Neuronal stem cell (in vitro differentiated cells): ENCODE measurements around the gene FADS1.
A peak's percentile ranks its signal among the peaks of the same experiment; 100 is the strongest.

ENCODE experiments used
- DNase-seq: peaks from one replicate; pipeline ENCODE4 v3.0.0-alpha.2; 2013; ENCODE audit warnings: low spot score
- H2AFZ ChIP-seq: one replicate; pipeline ENCODE4 v1.6.1; 2013; ENCODE audit warnings: mild to moderate bottlenecking, low read length, inconsistent platforms
- H2AK5ac ChIP-seq: 2 replicates; pipeline ENCODE4 v1.6.1; 2013; ENCODE audit warnings: low read depth, mild to moderate bottlenecking, inconsistent platforms, low read length, moderate library complexity, mixed read lengths
- H2BK120ac ChIP-seq: 2 replicates; pipeline ENCODE4 v1.6.1; 2013; ENCODE audit warnings: low read depth, mild to moderate bottlenecking, inconsistent platforms, low read length, moderate library complexity, mixed read lengths
- H2BK12ac ChIP-seq: one replicate; pipeline ENCODE4 v1.6.1; 2013; ENCODE audit warnings: low read length, inconsistent platforms
- H2BK15ac ChIP-seq: 2 replicates; pipeline ENCODE4 v1.6.1; 2013; ENCODE audit warnings: mild to moderate bottlenecking, low read length, inconsistent platforms, mixed read lengths
- H2BK5ac ChIP-seq: one replicate; pipeline ENCODE4 v1.6.1; 2013; ENCODE audit warnings: inconsistent platforms, mild to moderate bottlenecking, low read length, moderate library complexity
- H3K14ac ChIP-seq: one replicate; pipeline ENCODE4 v1.6.1; 2013; ENCODE audit warnings: low read length, inconsistent platforms
- H3K18ac ChIP-seq: 2 replicates; pipeline ENCODE4 v1.6.1; 2013; ENCODE audit warnings: low read length, inconsistent platforms
- H3K23ac ChIP-seq: 2 replicates; pipeline ENCODE4 v1.6.1; 2013; ENCODE audit warnings: low read depth, mild to moderate bottlenecking, mixed read lengths, low read length, inconsistent platforms; ENCODE audit not compliant: poor library complexity
- H3K27ac ChIP-seq: replicated peaks from 3 replicates; pipeline ENCODE4 v1.5.1; 2013; ENCODE audit warnings: low read length, inconsistent platforms
- H3K27me3 ChIP-seq, 3 experiments: 2 replicates each; pipeline ENCODE4 v1.6.1; 2013; ENCODE audit warnings: low read length in 3 of 3, mild to moderate bottlenecking in 2 of 3, inconsistent platforms in 1 of 3, low read depth in 1 of 3, mixed read lengths in 1 of 3, moderate library complexity in 1 of 3; ENCODE audit not compliant: control insufficient read depth in 3 of 3, insufficient read depth in 3 of 3
- H3K36me3 ChIP-seq, 2 donors: replicated peaks in 1 of 2; 2 replicates each; pipeline ENCODE4 v1.6.1; 2013; ENCODE audit warnings: low read length in 2 of 2; ENCODE audit not compliant: control insufficient read depth in 2 of 2, insufficient read depth in 2 of 2
- H3K4ac ChIP-seq: 2 replicates; pipeline ENCODE4 v1.6.1; 2013; ENCODE audit warnings: inconsistent platforms, mild to moderate bottlenecking, low read length, moderate library complexity
- H3K4me1 ChIP-seq, 2 donors: 1 replicate in 1 of 2; 2 replicates in 1 of 2; pipeline ENCODE4 v1.6.1; 2013; ENCODE audit warnings: low read length in 2 of 2, low read depth in 1 of 2; ENCODE audit not compliant: control insufficient read depth in 2 of 2, insufficient read depth in 1 of 2
- H3K4me2 ChIP-seq: one replicate; pipeline ENCODE4 v1.6.1; 2013; ENCODE audit warnings: mild to moderate bottlenecking, low read length, inconsistent platforms; ENCODE audit not compliant: insufficient read depth, poor library complexity, severe bottlenecking
- H3K4me3 ChIP-seq, 2 donors: 2 replicates each; pipeline ENCODE4 v1.5.1; 2013; ENCODE audit warnings: low read length in 2 of 2, mild to moderate bottlenecking in 2 of 2, inconsistent platforms in 1 of 2, moderate library complexity in 1 of 2
- H3K79me1 ChIP-seq: one replicate; pipeline ENCODE4 v1.6.1; 2013; ENCODE audit warnings: low read depth, mild to moderate bottlenecking, inconsistent platforms, low read length, moderate library complexity
- H3K9ac ChIP-seq: one replicate; pipeline ENCODE4 v1.6.1; 2013; ENCODE audit warnings: mild to moderate bottlenecking, low read depth, low read length, inconsistent platforms; ENCODE audit not compliant: poor library complexity
- H3K9me3 ChIP-seq, 2 donors: replicated peaks in 1 of 2; 2 replicates each; pipeline versions ENCODE3 to v1.6.1; 2013; ENCODE audit warnings: low read length in 2 of 2, mild to moderate bottlenecking in 2 of 2, inconsistent platforms in 1 of 2, low read depth in 1 of 2, mixed read lengths in 1 of 2, moderate library complexity in 1 of 2; ENCODE audit not compliant: control insufficient read depth in 2 of 2, insufficient read depth in 1 of 2
- H4K8ac ChIP-seq: one replicate; pipeline ENCODE4 v1.6.1; 2013; ENCODE audit warnings: low read depth, mild to moderate bottlenecking, inconsistent platforms, low read length, moderate library complexity
- H4K91ac ChIP-seq: one replicate; pipeline ENCODE4 v1.6.1; 2013; ENCODE audit warnings: low read length, low read depth, mild to moderate bottlenecking, inconsistent platforms; ENCODE audit not compliant: poor library complexity
- WGBS, 2 donors: extraction: QIAGEN DNeasy Blood & Tissue Kit; methylation state at CpG; one replicate each; pipeline ENCODE4 v1.1.7; 2013; ENCODE audit warnings: missing lambda C conversion rate in 2 of 2, mixed read lengths in 1 of 2; ENCODE audit not compliant: insufficient read length in 2 of 2, insufficient replicate concordance in 1 of 2; ENCODE audit errors: extremely low coverage in 2 of 2; 5-methylcytosine and 5-hydroxymethylcytosine counted together

Gene FADS1

GRCh38 chr11:61800331-61801281 lies 16.2 kb downstream of the FADS1 start:
- Histone ChIP-seq H3K14ac (no peak overlapping the region), H2BK12ac (no peak overlapping the region), H3K4me2 (no peak overlapping the region), H4K8ac (no peak overlapping the region), H2BK5ac (no peak overlapping the region), H2BK120ac (no peak overlapping the region), H4K91ac (no peak overlapping the region), H3K4ac (no peak overlapping the region), H2AFZ (no peak overlapping the region), H3K36me3 (peaks cover 56 to 100% of the 10 kb centered on the region in 2 donors), H3K79me1 (peaks cover 2% of the 10 kb centered on the region), H2BK15ac (no peak overlapping the region), H2AK5ac (no peak overlapping the region), H3K18ac (no peak overlapping the region), H3K27ac (no peak overlapping the region), H3K23ac (no peak overlapping the region), H3K4me3 (no peak overlapping the region), H3K4me1 (peaks cover 0 to 2% of the 10 kb centered on the region in 2 donors), H3K27me3 (no peaks in the 10 kb centered on the region), H3K9ac (no peak overlapping the region), H3K9me3 (no peaks in the 10 kb centered on the region)
- no peak for DNase-seq
- WGBS, 2 donors, result no CpG with 5 or more reads among the region's 3 CpGs

GRCh38 chr11:61799665-61800284 lies 17.0 kb downstream of the FADS1 start:
- no peak for DNase-seq
- peaks cover 0 to 3% of the 10 kb centered on the region in 2 donors for H3K4me1 ChIP-seq
- no peaks in the 10 kb centered on the region for H3K27me3 ChIP-seq
- no peak overlapping the region for H2BK15ac ChIP-seq
- H3K4me3 ChIP-seq, result no peak overlapping the region
- peaks cover 4% of the 10 kb centered on the region for H3K79me1 ChIP-seq
- no peak overlapping the region for H2AK5ac ChIP-seq
- H4K8ac ChIP-seq, result no peak overlapping the region
- H3K18ac ChIP-seq, result no peak overlapping the region
- H3K4me2 ChIP-seq, result no peak overlapping the region
- no peak overlapping the region for H2BK12ac ChIP-seq
- no CpG with 5 or more reads among the region's 2 CpGs for WGBS, 2 donors
- H3K14ac ChIP-seq, result no peak overlapping the region
- no peak overlapping the region for H3K23ac ChIP-seq
- no peaks in the 10 kb centered on the region for H3K9me3 ChIP-seq
- peaks cover 56 to 100% of the 10 kb centered on the region in 2 donors for H3K36me3 ChIP-seq
- H2AFZ ChIP-seq, result no peak overlapping the region
- H3K9ac ChIP-seq, result peak overlapping the region; percentile 44
- no peak overlapping the region for H4K91ac ChIP-seq
- no peak overlapping the region for H3K4ac ChIP-seq
- no peak overlapping the region for H2BK5ac ChIP-seq
- H2BK120ac ChIP-seq, result no peak overlapping the region
- H3K27ac ChIP-seq, result no peak overlapping the region

GRCh38 chr11:61797263-61797944 lies 19.4 kb downstream of the FADS1 start:
- Histone ChIP-seq H3K27me3 (no peaks in the 10 kb centered on the region), H2BK15ac (no peak overlapping the region), H3K4me3 (no peak overlapping the region), H3K4me2 (no peak overlapping the region), H2BK120ac (no peak overlapping the region), H2BK5ac (no peak overlapping the region), H3K36me3 (peaks cover 35 to 83% of the 10 kb centered on the region in 2 donors), H3K4me1 (peaks cover 0 to 11% of the 10 kb centered on the region in 2 donors), H3K9me3 (no peaks in the 10 kb centered on the region), H2AFZ (no peak overlapping the region), H3K79me1 (peaks cover 9% of the 10 kb centered on the region), H4K91ac (no peak overlapping the region), H4K8ac (no peak overlapping the region), H3K14ac (no peak overlapping the region), H3K27ac (no peak overlapping the region), H3K18ac (no peak overlapping the region), H3K23ac (no peak overlapping the region), H3K9ac (no peak overlapping the region), H3K4ac (no peak overlapping the region), H2AK5ac (no peak overlapping the region), H2BK12ac (no peak overlapping the region)
- no CpG with 5 or more reads among the region's 3 CpGs for WGBS, 2 donors
- peak; percentile 62 for DNase-seq
